Measurements from ENCODE around the gene SLC13A4.
A peak's percentile ranks its signal among the peaks of the same experiment; 100 is the strongest.
"Not testable (repeated sequence)": the region's sequence is repeated elsewhere in the genome, so short reads cannot be mapped to it uniquely, and the experiment has no call there.

Gene SLC13A4

DNA sequence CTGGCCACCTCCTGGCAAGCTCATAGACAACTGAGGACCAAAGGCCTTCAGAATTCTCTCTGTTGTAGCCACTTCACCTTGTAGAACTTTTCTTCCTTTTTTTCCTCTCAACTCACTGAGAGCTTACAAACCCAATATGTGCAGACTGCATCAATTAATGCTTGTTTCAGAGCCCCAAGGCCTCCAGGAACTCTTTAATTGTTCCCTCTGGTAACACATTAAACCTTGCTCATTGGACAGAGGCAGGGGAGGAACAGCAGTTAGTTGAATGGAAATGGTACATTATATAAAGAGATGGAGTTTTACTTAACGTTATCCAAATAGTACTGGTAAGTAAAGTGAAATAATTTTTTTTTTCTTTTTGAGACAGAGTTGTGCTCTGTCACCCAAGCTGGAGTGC is 40.5 kb downstream of the SLC13A4 start:
- DNase-seq: no peak

DNA sequence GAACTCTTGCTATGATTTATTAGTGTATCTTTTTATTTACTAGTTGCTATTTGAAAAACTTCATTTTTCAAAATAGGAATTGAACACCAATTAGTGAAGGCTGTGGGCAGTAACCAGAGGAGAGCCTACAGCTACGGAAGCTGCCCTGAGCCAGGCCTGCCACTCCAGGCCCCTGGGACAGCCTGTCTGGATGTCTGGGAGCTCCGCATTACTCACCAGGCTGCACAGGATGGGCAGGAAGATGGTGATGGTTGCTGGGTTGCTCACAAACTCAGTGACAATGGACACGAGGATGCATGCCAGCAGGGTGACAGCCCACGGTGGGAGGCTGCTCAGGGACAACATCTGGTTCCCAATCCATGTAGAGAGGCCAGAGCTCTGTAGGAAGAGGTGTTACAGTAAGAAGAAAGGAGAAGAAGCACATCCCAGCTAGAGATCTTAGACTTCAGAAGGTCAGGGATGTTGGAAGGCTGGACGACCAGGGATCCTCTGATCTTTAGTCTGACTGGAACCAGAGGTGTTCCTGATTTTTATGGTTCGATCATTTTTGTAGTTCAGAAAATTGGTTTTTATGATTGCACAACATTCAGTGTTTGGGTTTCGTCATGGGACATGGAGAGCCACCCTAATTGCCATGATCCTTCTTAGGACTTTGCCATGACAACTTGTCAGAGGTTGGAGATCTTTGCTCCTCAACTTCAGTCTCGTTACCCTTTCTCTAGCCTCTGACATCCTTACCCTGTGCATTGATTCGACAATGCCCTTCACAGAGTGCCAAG is 42.5 kb downstream of the SLC13A4 start:
- DNase-seq: no peak

- DNase-seq: no peak
Measured at GRCh38 chr7:135684699-135685098, 43.3 kb downstream of the SLC13A4 start.

GRCh38 chr7:135684136-135684535 is 43.9 kb downstream of the SLC13A4 start:
- DNase-seq: no peak

- no peak for DNase-seq
Measured at GRCh38 chr7:135683609-135684008, 44.4 kb downstream of the SLC13A4 start.

GRCh38 chr7:135682191-135682590 is 45.8 kb downstream of the SLC13A4 start:
- DNase-seq: no peak

- DNase-seq: no peak
Measured at GRCh38 chr7:135681762-135682161, 46.2 kb downstream of the SLC13A4 start.

GRCh38 chr7:135678612-135679575 is 49.1 kb downstream of the SLC13A4 start:
- DNase-seq: peak; percentile 57

- DNase-seq: no peak
Measured at GRCh38 chr7:135673360-135673706, 54.7 kb downstream of the SLC13A4 start.

- peak; percentile 61 for DNase-seq
Measured at GRCh38 chr7:135672560-135673359, 55.2 kb downstream of the SLC13A4 start.

DNA sequence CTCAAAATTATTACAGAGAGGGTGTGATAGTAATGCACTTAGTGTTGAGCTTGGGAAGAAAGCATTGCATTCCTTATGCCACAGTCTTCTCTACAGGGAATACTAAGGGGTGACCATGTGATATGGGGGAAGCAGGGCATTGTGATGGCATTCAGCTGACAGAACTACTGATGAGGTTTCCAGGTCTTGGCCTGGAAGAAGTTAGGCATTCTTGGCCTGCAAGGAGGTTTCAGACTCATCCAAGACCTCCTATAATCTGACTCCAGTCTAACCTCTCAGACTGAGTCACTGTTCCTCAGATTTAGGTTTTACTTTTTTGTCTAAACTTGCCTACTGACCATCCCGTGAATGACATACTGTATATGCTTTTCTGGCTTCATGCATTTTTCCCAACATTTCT is 57.8 kb downstream of the SLC13A4 start:
- no peak for DNase-seq

DNA sequence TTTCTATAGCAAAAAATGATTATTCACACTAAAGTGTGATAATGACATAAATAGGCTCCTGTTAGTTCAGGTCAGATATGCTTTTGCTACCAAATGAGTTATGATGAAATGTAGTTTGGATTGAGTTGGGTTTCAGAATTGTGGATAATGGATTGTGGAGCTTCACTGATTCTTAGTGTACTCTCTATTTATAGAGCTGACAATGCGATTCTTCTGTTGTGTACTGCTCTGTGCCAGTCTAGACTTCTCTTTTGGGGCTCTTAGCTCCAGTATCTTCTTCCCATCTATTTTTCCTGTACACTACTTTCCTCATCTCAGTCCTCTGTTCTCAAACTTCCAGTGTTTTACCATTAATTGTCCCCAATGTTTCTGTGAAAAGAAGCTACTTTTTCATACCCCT is 58.2 kb downstream of the SLC13A4 start:
- no peak for DNase-seq

DNA sequence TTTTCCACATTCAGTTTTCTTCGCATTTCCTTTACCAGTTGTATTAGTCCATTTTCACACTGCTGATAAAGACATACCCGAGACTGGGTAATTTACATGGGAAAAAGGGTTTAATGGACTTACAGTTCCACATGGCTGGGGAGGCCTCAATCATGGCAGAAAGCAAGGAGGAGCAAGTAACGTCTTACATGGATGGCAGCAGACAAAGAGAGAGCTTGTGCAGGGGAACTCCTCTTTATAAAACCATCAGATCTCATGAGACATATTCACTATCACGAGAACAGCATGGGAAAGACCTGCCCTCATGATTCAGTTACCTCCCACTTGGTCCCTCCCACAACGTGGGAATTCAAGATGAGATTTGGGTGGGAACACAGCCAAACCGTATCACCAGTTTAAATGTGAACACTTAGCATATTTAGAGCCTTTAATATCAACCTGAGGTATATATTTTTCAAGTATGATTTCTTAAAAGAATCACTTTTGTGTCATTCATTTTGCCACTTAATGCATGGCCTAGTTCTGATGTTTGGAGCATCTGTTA is 59.1 kb downstream of the SLC13A4 start:
- DNase-seq: not testable (repeated sequence)

DNA sequence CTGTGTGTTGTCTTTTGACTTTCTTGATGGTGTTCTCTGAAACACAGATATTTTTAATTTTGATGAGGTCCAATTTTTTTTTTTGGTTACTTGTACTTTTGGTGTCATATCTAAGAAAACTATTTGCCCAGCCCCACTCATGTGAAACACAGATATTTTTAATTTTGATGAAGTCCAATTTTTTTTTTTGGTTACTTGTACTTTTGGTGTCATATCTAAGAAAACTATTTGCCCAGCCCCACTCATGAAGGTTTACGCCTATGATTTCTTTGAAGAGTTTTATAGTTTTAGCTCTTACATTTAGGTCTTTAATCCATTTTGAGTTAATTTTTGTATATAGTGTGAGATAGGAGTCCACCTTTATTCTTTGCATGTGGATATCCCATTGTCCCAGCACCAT is 60.4 kb downstream of the SLC13A4 start:
- DNase-seq: not testable (repeated sequence)

DNA sequence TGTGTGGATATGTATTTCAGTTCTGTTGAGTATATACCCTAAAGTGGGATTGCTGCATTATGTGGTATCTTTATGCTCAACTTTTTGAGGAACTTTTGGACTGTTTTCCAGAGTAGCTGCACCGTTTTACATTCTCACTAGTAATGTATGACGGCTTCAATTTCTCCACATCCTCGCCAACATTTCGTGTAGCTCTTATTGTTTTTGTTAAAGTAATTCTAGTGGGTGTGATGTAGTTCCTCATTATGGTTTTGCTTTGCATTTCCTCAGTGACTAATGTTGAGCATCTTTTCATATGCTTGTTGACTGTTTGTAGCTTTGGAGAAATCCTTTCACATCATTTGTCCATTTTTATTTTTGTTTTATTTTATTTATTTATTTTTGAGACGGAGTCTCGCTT is 61.1 kb downstream of the SLC13A4 start:
- no peak for DNase-seq

GRCh38 chr7:135666156-135666555 is 61.8 kb downstream of the SLC13A4 start:
- DNase-seq: no peak

DNA sequence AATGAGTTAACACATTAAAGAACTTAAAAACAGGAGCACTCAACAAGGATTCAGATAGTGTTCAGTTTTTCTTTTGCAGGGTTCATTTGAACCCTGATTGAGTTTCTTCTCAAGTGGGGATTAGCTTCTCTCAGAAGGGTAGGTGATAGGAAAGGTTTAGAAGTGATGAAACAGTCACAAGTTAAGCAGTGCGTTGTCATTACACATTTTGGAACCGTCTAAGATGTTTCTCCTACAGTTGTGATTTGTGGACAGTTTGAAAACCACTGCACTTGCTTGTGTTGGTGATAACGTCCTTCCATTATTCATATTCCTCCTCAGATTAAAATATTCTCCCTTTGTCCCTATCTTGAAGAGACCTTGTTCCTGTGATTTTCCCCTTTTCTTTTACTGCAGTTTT is 62.9 kb downstream of the SLC13A4 start:
- no peak for DNase-seq

DNA sequence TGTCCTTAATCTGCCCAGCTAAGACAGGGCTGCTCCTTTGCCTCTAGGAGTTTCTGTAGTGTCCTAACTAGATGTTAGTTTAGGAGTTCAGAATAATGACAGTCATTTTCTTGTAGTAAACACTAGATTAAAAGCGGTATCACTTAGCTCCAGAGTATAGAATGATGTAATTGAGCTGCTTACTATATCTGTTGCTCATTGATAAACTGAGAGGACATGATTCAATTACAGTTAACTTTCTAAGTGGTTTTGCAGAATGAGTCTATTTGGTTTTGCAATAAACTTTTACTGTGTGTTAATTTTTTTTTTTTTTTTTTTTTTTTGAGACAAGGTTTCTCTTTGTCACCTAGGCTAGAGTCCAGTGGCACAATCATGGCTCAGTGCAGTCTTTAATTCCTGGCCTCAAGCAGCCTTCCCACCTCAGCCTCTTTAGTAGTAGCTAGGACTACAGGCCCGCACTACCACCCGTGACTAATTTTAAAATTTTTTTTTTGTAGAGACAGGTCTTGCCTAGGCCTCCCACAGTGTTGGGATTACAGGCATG is 63.9 kb downstream of the SLC13A4 start:
- DNase-seq: no peak

GRCh38 chr7:135662373-135663114 is 65.4 kb downstream of the SLC13A4 start, which contains the start of gene STMP1:
TSS of gene STMP1 (plus strand) at chr7:135662514.
- peak; percentile 95 for DNase-seq

- no peak for DNase-seq
Measured at GRCh38 chr7:135662123-135662372, 65.9 kb downstream of the SLC13A4 start.

- no peak for DNase-seq
Measured at GRCh38 chr7:135661311-135662122, 66.5 kb downstream of the SLC13A4 start.
